Measurements from ENCODE around the gene DCST1.

GRCh38 chr1:155048449-155049334 is 15.1 kb downstream of the DCST1 start:
- TF ChIP-seq, protein P1, sequence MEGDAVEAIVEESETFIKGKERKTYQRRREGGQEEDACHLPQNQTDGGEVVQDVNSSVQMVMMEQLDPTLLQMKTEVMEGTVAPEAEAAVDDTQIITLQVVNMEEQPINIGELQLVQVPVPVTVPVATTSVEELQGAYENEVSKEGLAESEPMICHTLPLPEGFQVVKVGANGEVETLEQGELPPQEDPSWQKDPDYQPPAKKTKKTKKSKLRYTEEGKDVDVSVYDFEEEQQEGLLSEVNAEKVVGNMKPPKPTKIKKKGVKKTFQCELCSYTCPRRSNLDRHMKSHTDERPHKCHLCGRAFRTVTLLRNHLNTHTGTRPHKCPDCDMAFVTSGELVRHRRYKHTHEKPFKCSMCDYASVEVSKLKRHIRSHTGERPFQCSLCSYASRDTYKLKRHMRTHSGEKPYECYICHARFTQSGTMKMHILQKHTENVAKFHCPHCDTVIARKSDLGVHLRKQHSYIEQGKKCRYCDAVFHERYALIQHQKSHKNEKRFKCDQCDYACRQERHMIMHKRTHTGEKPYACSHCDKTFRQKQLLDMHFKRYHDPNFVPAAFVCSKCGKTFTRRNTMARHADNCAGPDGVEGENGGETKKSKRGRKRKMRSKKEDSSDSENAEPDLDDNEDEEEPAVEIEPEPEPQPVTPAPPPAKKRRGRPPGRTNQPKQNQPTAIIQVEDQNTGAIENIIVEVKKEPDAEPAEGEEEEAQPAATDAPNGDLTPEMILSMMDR (conservative IDR thresholded peaks at IDR 0.05; ENCODE audit: low read depth, low read length): no peak
- no peak for TF ChIP-seq CEBPB (IDR thresholded peaks at IDR 0.05; ENCODE audit: low read depth, low read length)
- no peak for TF ChIP-seq MXI1 (IDR thresholded peaks at IDR 0.05; ENCODE audit: borderline replicate concordance, low read depth, low read length)

Data from IMR-90 (cell line).